ENCODE results near the gene CDKN2B. TPM values are rescaled to one million over a fixed set of nuclear protein-coding genes. Genes with fewer than 3 reads are reported as not detected.

The CDKN2B gene
- total RNA-seq, 6 donors from 2014 or later, result 27.2 to 90.6 (median 52.6) TPM

DNA sequence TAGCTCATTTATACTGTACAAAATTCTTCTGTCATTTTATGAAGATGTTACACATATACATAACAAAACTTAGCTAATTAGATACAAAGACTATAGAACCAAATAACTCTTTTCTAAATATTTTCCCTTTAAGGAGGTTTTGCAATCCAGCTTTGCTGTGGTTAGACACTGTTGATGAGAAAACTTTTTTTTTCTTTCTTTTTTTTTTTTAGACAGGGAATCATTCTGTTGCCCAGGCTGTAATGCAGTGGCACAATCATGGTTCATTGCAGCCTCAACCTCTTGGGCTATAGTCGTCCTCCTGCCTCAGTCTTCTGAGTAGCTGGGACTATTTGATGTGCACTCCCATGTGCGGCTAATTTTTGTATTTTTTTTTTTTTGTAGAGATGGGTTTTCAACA lies 38.5 kb upstream of the CDKN2B start:
- TF ChIP-seq POLR2A (IDR thresholded peaks at IDR 0.05) (no peak), EP300 (IDR thresholded peaks at IDR 0.05) (no peak), POLR2AphosphoS5 (IDR thresholded peaks at IDR 0.05) (no peak)
- TF ChIP-seq, protein P1, sequence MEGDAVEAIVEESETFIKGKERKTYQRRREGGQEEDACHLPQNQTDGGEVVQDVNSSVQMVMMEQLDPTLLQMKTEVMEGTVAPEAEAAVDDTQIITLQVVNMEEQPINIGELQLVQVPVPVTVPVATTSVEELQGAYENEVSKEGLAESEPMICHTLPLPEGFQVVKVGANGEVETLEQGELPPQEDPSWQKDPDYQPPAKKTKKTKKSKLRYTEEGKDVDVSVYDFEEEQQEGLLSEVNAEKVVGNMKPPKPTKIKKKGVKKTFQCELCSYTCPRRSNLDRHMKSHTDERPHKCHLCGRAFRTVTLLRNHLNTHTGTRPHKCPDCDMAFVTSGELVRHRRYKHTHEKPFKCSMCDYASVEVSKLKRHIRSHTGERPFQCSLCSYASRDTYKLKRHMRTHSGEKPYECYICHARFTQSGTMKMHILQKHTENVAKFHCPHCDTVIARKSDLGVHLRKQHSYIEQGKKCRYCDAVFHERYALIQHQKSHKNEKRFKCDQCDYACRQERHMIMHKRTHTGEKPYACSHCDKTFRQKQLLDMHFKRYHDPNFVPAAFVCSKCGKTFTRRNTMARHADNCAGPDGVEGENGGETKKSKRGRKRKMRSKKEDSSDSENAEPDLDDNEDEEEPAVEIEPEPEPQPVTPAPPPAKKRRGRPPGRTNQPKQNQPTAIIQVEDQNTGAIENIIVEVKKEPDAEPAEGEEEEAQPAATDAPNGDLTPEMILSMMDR (IDR thresholded peaks at IDR 0.05), result no peak
- H3K27me3 ChIP-seq, result no peaks in the 10 kb centered on the region
- H3K36me3 ChIP-seq, result no peaks in the 10 kb centered on the region
- peaks cover 0 to 11% (median 0%) of the 10 kb centered on the region in 4 donors for H3K4me1 ChIP-seq
- no peak overlapping the region for H3K27ac ChIP-seq
- WGBS, 2 donors, result 88% methylated on average over 2 of the region's 2 CpGs
- ATAC-seq (ENCODE audit: low FRiP score in 2 of 2), result no peak
- DNase-seq, result no peak
- H3K9me3 ChIP-seq, result no peaks in the 10 kb centered on the region
- no peak overlapping the region for H3K4me3 ChIP-seq

DNA sequence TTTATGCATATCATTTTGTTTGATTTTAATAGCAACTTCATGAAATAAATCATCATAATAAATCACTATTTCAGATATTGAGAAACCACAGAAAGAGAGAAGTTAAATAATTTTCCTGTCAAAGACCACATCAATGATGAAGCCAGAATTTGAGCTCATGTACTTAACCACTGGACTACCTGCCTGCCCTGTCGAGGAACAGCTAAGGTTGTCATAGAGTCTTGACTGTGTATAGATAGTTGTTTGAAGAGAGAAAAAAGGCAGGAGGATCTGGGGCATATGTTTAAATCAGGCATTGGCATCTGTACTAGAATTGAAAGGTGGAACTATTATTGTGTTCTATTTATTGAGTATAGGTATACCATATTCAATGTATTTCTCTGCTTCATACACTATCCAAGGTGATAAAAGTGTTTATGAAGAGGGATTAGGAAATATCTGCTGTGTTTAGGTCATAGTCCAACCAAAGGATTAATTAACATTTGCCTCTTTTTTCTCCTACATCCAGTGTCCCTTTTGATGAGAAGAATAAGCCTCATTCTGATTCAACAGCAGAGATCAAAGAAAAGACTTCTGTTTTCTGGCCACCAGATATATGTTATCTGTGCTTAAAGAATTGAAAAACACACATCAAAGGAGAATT lies 37.3 kb upstream of the CDKN2B start:
- H3K4me3 ChIP-seq, result no peak overlapping the region
- WGBS, 2 donors, result 56 to 72% methylated on average over 1 of the region's 1 CpG
- no peaks in the 10 kb centered on the region for H3K27me3 ChIP-seq
- H3K9me3 ChIP-seq, result no peaks in the 10 kb centered on the region
- no peak overlapping the region for H3K27ac ChIP-seq
- TF ChIP-seq, protein P1 (IDR thresholded peaks at IDR 0.05), result no peak
- no peak for TF ChIP-seq POLR2AphosphoS5 (IDR thresholded peaks at IDR 0.05)
- ATAC-seq (ENCODE audit: low FRiP score in 2 of 2), result no peak
- peaks cover 0 to 7% (median 3%) of the 10 kb centered on the region in 4 donors for H3K4me1 ChIP-seq
- H3K36me3 ChIP-seq, result no peaks in the 10 kb centered on the region
- DNase-seq, result no peak

DNA sequence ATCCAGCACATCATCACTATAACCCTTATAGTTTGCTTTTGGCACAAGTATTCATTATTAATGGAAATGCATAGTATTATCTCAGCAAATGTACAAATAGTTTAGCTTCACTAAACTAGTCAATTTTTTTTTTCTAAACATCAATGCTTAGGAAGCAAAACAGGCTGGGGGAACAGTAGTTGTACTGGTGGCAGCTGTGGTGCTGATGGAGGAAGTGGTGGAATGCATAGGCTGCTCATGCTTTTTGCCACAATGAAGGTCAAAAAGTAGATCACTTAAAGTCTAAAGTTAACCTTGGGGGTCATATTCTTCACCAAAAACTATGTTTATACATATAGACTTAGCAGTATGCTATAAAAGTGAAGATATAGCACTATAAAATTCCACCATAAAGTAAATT lies 36.3 kb upstream of the CDKN2B start:
- TF ChIP-seq EP300 (IDR thresholded peaks at IDR 0.05), result no peak
- TF ChIP-seq, protein P1 (IDR thresholded peaks at IDR 0.05), result no peak
- TF ChIP-seq POLR2A (IDR thresholded peaks at IDR 0.05), result no peak
- TF ChIP-seq POLR2AphosphoS5 (IDR thresholded peaks at IDR 0.05), result no peak
- Histone ChIP-seq H3K4me1 (peaks cover 0 to 7% (median 0%) of the 10 kb centered on the region in 4 donors), H3K36me3 (no peaks in the 10 kb centered on the region), H3K4me3 (no peak overlapping the region), H3K9me3 (no peaks in the 10 kb centered on the region), H3K27ac (no peak overlapping the region), H3K27me3 (no peaks in the 10 kb centered on the region)
- no peak for ATAC-seq (ENCODE audit: low FRiP score in 2 of 2)
- no peak for DNase-seq

DNA sequence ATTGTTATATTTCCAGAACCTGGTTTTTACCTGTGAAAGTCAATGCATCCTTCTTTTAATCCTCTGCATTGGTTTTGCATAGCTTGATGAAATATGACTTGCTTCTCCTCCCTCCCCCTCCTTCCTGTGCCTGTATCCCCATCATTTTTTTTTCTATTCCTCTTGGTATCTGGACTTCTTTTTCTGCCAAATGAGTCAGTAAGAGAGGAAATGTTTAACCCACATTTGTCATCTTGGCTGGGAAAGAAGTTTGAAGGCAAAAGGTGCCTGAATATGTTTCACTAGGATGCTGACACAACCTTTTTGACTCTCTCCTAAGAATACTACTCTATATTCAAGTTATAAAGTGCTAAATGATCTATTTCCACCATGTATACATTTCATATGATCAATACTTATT lies 35.5 kb upstream of the CDKN2B start:
- ATAC-seq (ENCODE audit: low FRiP score in 2 of 2), result no peak
- TF ChIP-seq, protein P1 (IDR thresholded peaks at IDR 0.05), result no peak
- TF ChIP-seq POLR2A (IDR thresholded peaks at IDR 0.05) (no peak), EP300 (IDR thresholded peaks at IDR 0.05) (no peak), POLR2AphosphoS5 (IDR thresholded peaks at IDR 0.05) (no peak)
- H3K9me3 ChIP-seq, result no peaks in the 10 kb centered on the region
- no peak for DNase-seq
- no peaks in the 10 kb centered on the region for H3K36me3 ChIP-seq
- no peak overlapping the region for H3K4me3 ChIP-seq
- H3K4me1 ChIP-seq, result peaks cover 0 to 10% (median 0%) of the 10 kb centered on the region in 4 donors
- H3K27ac ChIP-seq, result no peak overlapping the region
- H3K27me3 ChIP-seq, result no peaks in the 10 kb centered on the region

DNA sequence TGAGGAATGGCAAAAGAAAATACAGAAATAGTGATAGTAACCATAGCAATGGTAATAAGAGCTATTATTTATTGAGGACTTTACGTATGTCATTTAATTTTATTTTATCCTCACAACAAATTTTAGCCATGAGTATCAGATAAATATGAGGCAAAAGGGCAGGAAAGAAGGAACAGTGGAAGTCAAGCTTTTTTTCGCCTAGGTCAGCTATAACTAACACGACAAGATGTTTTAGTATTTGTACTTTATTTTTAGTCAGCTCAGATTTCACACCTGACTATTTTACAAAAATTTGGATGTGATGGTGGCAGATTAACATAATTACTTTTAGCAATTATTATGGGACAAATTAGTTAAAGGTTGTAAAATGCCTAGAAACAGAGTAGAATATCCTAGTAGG lies 34.8 kb upstream of the CDKN2B start:
- Histone ChIP-seq H3K9me3 (no peaks in the 10 kb centered on the region), H3K36me3 (no peaks in the 10 kb centered on the region), H3K4me1 (peaks cover 0 to 15% (median under 1%) of the 10 kb centered on the region in 4 donors), H3K27ac (no peak overlapping the region), H3K4me3 (no peak overlapping the region), H3K27me3 (no peaks in the 10 kb centered on the region)
- no peak for ATAC-seq (ENCODE audit: low FRiP score in 2 of 2)
- no peak for DNase-seq
- 47 to 49% methylated on average over 3 of the region's 3 CpGs for WGBS, 2 donors
- TF ChIP-seq, protein P1 (IDR thresholded peaks at IDR 0.05), result no peak
- TF ChIP-seq POLR2AphosphoS5 (IDR thresholded peaks at IDR 0.05) (no peak), EP300 (IDR thresholded peaks at IDR 0.05) (no peak), POLR2A (IDR thresholded peaks at IDR 0.05) (no peak)

All from upper lobe of left lung (tissue), 6 donors.